Activated naive CD4-positive, alpha-beta T cell treated with anti-CD3 and anti-CD28 coated beads, Interleukin-2, amount 50 U/mL, for 24 hours (primary cell): ENCODE data around the gene RRAS2.
"Not testable (repeated sequence)": the region's sequence is repeated elsewhere in the genome, so short reads cannot be mapped to it uniquely, and the experiment has no call there.

ENCODE experiments used
- H3K27ac Mint-ChIP-seq: one replicate; pipeline ENCODE4 v1.8.0; 2021; ENCODE audit warnings: mild to moderate bottlenecking, mixed read lengths
- H3K27me3 Mint-ChIP-seq: one replicate; pipeline ENCODE4 v1.8.0; 2021; ENCODE audit warnings: mixed read lengths
- H3K36me3 Mint-ChIP-seq: one replicate; pipeline ENCODE4 v1.8.0; 2021; ENCODE audit warnings: mixed read lengths
- H3K4me1 Mint-ChIP-seq: one replicate; pipeline ENCODE4 v1.8.0; 2021; ENCODE audit warnings: mixed read lengths
- H3K4me3 Mint-ChIP-seq: one replicate; pipeline ENCODE4 v1.8.0; 2021; ENCODE audit warnings: mild to moderate bottlenecking, mixed read lengths
- H3K9me3 Mint-ChIP-seq: one replicate; pipeline ENCODE4 v1.8.0; 2021; ENCODE audit warnings: mixed read lengths

The RRAS2 gene

DNA sequence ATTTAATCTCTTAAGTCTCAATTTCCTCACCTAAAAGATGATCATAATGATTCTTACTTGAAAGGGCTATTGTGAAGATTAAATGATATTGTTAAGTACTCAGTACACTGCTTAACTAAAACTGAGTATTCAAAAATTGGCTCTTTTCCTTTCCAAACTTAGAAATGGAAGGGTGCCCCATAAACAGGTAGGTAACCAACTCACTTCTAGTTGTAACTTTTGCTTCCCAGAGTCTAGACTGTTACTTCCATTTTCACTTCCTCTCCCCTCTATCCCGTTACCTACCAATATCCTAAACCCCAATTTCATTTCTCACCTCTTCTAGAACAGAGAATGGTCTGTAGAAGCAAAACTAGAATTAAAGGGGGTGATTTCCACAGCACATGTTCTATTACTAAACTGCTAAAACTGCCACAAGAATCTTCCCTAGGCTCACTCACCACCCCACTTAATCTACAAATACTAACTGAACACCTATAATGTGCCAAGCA is 50.0 kb downstream of the RRAS2 start:
- H3K4me3 Mint-ChIP-seq: no peak overlapping the region
- H3K27ac Mint-ChIP-seq: no peak overlapping the region
- no peaks in the 10 kb centered on the region for H3K9me3 Mint-ChIP-seq
- peaks cover under 1% of the 10 kb centered on the region for H3K36me3 Mint-ChIP-seq
- no peaks in the 10 kb centered on the region for H3K27me3 Mint-ChIP-seq
- peaks cover 21% of the 10 kb centered on the region for H3K4me1 Mint-ChIP-seq

DNA sequence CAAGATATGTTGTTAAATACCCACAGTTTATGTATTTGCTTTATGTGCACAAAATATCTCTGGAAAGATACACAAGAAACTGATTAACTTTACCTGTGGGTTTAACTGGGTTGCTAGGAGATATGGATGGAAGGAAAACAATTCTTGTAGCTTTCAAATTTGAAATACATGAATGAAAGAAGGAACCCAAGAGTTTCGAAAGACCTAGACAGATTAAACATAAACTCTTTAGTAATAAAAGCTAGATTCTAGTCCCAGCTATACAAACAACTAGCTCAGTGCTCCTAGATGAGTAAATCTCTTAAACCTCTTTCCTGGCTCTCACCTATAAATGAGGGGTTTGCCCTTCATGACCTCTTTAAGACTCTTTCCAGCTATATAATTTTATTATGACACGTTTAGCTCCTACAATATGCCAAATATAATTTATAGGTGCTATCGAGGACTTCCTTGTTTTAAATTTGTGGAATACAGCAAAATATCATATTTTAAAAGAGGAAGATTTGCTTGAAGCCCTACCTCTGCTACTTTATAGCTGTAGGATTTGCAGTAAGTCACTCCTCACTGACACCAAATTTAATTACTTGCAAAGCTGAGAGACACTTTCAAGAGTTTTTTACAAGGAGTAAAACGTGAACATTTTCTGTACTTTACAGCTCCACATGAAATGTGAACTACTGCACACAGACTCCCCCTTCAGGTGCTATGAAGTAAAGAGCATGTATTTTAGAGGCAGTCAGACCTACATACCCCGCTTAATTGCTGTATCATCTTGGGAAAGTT is 50.7 kb downstream of the RRAS2 start:
- Mint-ChIP-seq H3K27me3 (no peaks in the 10 kb centered on the region), H3K27ac (no peak overlapping the region), H3K9me3 (no peaks in the 10 kb centered on the region), H3K4me3 (no peak overlapping the region), H3K36me3 (no peaks in the 10 kb centered on the region), H3K4me1 (peaks cover 20% of the 10 kb centered on the region)

- Mint-ChIP-seq H3K4me3 (no peak overlapping the region), H3K4me1 (peaks cover 15% of the 10 kb centered on the region), H3K27ac (no peak overlapping the region), H3K36me3 (no peaks in the 10 kb centered on the region), H3K9me3 (no peaks in the 10 kb centered on the region), H3K27me3 (no peaks in the 10 kb centered on the region)
These were observed 52.5 kb downstream of the RRAS2 start for GRCh38 chr11:14306481-14306880.

- H3K27me3 Mint-ChIP-seq: no peaks in the 10 kb centered on the region
These were observed 53.3 kb downstream of the RRAS2 start for GRCh38 chr11:14305649-14306048.

GRCh38 chr11:14304601-14305000 is 54.4 kb downstream of the RRAS2 start:
- Mint-ChIP-seq H3K36me3 (no peaks in the 10 kb centered on the region), H3K4me3 (no peak overlapping the region), H3K27ac (no peak overlapping the region), H3K9me3 (no peaks in the 10 kb centered on the region), H3K27me3 (no peaks in the 10 kb centered on the region), H3K4me1 (peaks cover 15% of the 10 kb centered on the region)

More at GRCh38 chr11:14305649-14306048, 53.3 kb downstream of the RRAS2 start:
- no peak overlapping the region for H3K4me3 Mint-ChIP-seq
- no peaks in the 10 kb centered on the region for H3K36me3 Mint-ChIP-seq
- peaks cover 15% of the 10 kb centered on the region for H3K4me1 Mint-ChIP-seq
- no peaks in the 10 kb centered on the region for H3K9me3 Mint-ChIP-seq
- H3K27ac Mint-ChIP-seq: no peak overlapping the region

DNA sequence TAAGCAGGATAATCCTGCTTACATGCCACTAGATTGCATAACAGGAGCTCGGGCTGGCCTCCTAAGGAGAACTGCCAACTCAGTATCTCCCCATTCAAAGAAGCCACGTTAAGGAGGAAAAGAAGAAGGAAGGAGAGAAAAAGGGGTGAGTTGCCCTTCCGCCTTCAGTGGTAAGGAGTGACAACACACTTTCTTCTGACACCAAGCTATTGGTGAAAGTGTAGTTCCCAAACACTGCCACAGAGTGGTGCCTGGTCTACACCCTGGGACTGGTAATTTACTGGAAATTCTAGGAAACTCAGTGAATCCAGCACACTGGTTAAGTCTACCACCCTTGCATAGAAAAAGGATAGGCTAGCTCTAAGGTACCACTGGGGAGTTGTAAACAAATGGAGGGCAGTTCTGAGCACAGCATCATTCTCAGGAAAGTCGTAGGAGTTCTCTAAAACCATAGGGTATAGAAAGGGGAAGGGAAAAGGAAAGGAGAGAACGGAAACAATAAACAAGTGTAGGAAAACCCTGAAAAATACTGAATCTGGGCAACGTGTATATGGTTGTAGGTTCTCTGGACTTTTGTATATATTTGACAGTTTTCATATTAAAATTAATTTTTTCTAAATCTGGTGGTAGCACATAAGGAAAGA is 58.2 kb downstream of the RRAS2 start:
- H3K9me3 Mint-ChIP-seq: no peaks in the 10 kb centered on the region
- no peaks in the 10 kb centered on the region for H3K27me3 Mint-ChIP-seq
- H3K4me1 Mint-ChIP-seq: peaks cover 23% of the 10 kb centered on the region
- H3K36me3 Mint-ChIP-seq: no peaks in the 10 kb centered on the region
- H3K27ac Mint-ChIP-seq: no peak overlapping the region
- no peak overlapping the region for H3K4me3 Mint-ChIP-seq

GRCh38 chr11:14299921-14300320 is 59.1 kb downstream of the RRAS2 start:
- Mint-ChIP-seq H3K36me3 (no peaks in the 10 kb centered on the region), H3K4me3 (no peak overlapping the region), H3K27ac (no peak overlapping the region), H3K27me3 (no peaks in the 10 kb centered on the region), H3K4me1 (peaks cover 22% of the 10 kb centered on the region), H3K9me3 (no peaks in the 10 kb centered on the region)

GRCh38 chr11:14290422-14290821 is 68.6 kb downstream of the RRAS2 start:
- H3K27ac Mint-ChIP-seq: no peak overlapping the region
- H3K4me1 Mint-ChIP-seq: peaks cover 8% of the 10 kb centered on the region
- no peaks in the 10 kb centered on the region for H3K9me3 Mint-ChIP-seq
- H3K36me3 Mint-ChIP-seq: peaks cover 30% of the 10 kb centered on the region
- no peaks in the 10 kb centered on the region for H3K27me3 Mint-ChIP-seq
- H3K4me3 Mint-ChIP-seq: no peak overlapping the region

- Mint-ChIP-seq H3K27ac (no peak overlapping the region), H3K27me3 (no peaks in the 10 kb centered on the region), H3K9me3 (no peaks in the 10 kb centered on the region), H3K36me3 (peaks cover 23% of the 10 kb centered on the region), H3K4me1 (peaks cover 8% of the 10 kb centered on the region), H3K4me3 (no peak overlapping the region)
These were observed 70.6 kb downstream of the RRAS2 start for GRCh38 chr11:14288189-14288935.

DNA sequence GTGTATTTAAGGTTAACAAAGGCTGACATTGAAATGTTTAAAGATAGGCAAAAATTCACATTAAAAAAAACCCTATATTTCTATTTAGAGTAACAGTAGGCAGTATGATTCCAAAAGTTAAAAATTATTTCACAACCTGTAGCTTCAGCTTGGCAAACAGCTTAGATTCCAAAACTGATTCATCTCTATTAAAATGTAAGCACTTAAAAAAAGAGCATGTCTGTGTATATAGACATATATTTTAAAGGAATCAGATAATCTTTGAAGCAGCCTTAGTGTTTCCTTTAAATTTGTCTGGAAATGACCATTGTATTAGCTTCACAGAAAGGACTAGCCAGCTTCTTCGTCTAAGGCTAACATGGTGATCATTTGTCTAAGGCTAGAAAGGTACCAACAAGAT is 80.1 kb downstream of the RRAS2 start:
- H3K4me1 Mint-ChIP-seq, H3K4me3 Mint-ChIP-seq, H3K9me3 Mint-ChIP-seq, H3K36me3 Mint-ChIP-seq, H3K27me3 Mint-ChIP-seq, H3K27ac Mint-ChIP-seq: not testable (repeated sequence)

- H3K4me1 Mint-ChIP-seq: peaks cover 24% of the 10 kb centered on the region
- no peak overlapping the region for H3K27ac Mint-ChIP-seq
- H3K27me3 Mint-ChIP-seq: no peaks in the 10 kb centered on the region
- H3K9me3 Mint-ChIP-seq: no peaks in the 10 kb centered on the region
- no peak overlapping the region for H3K4me3 Mint-ChIP-seq
- peaks cover 10% of the 10 kb centered on the region for H3K36me3 Mint-ChIP-seq
These were observed 83.9 kb downstream of the RRAS2 start for GRCh38 chr11:14275076-14275475.

DNA sequence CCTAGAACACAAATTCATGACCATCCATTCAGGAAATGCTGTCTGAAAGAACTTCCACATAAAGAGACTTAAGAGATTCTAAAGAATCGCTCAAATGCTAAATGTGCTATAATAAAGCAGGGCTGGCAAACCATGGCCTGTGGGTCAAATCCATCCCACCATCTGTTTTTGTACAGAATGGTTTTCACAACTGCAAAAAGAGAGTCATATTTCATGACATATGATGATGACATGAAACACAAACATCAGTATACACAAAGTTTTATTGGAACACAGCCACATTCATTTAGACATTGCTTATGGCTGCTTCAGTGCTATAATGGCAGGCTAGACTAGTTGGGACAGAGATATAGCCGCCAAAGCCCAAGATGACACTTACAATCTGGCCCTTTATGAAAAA is 85.1 kb downstream of the RRAS2 start:
- H3K27ac Mint-ChIP-seq: no peak overlapping the region
- H3K27me3 Mint-ChIP-seq: no peaks in the 10 kb centered on the region
- peaks cover 32% of the 10 kb centered on the region for H3K4me1 Mint-ChIP-seq
- no peak overlapping the region for H3K4me3 Mint-ChIP-seq
- peaks cover 8% of the 10 kb centered on the region for H3K36me3 Mint-ChIP-seq
- no peaks in the 10 kb centered on the region for H3K9me3 Mint-ChIP-seq

- Mint-ChIP-seq H3K4me3 (peak overlapping the region; percentile 75), H3K27ac (peak overlapping the region; percentile 79), H3K9me3 (no peaks in the 10 kb centered on the region), H3K4me1 (peaks cover 32% of the 10 kb centered on the region), H3K36me3 (peaks cover 18% of the 10 kb centered on the region), H3K27me3 (no peaks in the 10 kb centered on the region)
These were observed 88.1 kb downstream of the RRAS2 start for GRCh38 chr11:14270690-14271542.

- Mint-ChIP-seq H3K9me3 (no peaks in the 10 kb centered on the region), H3K36me3 (peaks cover 22% of the 10 kb centered on the region), H3K4me1 (peaks cover 32% of the 10 kb centered on the region), H3K27me3 (no peaks in the 10 kb centered on the region), H3K4me3 (no peak overlapping the region), H3K27ac (no peak overlapping the region)
These were observed 89.0 kb downstream of the RRAS2 start for GRCh38 chr11:14269692-14270573.
